ENCODE measurements around the gene MAPK8IP1.

The MAPK8IP1 gene

DNA sequence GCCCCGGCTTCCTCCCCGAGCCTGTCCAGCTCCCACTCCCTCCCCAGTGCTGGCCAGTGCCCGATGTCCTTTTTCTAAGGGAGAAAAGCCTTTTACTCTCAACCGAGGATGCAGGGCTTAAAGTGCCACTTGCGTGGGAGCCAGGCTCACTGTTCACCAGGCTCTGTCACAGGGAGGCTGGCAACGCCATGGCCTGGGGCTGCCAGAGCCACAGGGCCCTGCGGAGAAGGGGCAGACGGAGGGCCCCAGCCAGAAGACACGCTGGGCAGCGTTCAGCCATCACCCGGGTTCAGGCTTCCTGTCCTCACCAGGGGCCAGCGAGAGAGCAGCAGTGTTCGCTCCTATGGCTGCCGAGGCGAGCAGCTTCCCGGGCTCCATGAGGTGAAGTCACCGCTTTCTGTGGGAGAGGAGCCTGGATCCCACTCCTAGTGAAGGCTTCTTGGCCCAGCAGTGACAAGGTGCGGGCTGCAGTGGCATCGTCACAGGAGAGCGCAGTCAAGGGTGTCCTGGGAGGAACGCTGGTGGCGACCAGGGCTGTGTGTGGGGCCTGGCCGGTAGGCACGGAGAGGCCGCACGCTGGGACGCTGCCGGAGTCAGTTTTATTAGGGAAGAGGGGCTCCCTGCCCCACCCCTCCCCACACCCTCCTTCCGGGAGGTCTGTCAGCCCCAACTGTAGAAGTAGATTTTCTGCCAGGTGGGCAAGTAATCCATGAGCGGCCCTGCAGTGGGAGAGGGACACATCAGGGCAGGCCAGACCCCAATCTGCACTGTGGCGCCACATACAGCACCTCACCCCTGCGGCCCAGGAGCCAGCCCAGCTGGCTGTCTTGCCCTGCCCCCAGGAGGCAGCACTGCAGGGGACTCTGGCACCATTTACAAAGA, 24.4 kb downstream of the MAPK8IP1 start:
- no peak for DNase-seq (ENCODE audit: low spot score)

DNA sequence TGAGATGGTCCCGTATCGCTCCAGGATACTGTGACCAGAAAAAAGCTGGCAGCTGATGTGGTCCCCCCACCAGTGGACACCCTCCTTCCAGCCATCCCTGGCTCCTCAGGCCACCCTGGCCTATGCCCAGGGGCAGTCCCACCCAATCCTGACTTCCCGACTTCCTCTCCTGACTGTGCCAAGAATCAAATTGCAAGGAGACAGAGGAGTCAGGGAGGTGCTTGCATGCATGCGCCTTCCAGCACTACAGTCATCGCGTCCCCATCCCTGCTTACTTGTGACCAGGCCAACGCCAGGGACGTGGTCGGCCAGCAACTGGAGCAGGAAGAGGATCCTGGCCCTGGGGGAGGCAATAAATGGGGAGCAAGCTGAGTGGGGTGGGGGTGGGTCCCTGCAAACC, 25.2 kb downstream of the MAPK8IP1 start:
- DNase-seq (ENCODE audit: low spot score): no peak

DNA sequence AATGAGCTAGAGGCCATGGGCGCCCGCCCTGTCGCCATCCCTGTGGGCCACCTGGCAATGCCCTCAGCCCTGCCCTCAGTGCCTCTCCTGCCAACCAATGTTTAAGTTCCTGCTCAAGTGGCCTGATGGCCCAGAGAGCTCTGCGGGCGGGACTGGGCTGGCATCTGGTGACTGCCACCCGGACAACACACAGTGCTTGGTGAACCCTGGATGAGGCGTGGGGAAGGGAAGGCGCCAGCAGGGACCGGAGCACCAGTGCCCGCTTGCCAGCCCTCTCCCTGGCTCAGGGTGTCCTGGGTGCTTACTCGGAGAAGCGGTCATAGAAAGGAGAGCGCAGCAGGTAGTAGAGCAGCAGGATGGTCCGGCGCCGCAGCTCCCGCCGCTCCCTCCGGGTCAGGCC, 28.1 kb downstream of the MAPK8IP1 start:
- DNase-seq (ENCODE audit: low spot score): no peak

DNA sequence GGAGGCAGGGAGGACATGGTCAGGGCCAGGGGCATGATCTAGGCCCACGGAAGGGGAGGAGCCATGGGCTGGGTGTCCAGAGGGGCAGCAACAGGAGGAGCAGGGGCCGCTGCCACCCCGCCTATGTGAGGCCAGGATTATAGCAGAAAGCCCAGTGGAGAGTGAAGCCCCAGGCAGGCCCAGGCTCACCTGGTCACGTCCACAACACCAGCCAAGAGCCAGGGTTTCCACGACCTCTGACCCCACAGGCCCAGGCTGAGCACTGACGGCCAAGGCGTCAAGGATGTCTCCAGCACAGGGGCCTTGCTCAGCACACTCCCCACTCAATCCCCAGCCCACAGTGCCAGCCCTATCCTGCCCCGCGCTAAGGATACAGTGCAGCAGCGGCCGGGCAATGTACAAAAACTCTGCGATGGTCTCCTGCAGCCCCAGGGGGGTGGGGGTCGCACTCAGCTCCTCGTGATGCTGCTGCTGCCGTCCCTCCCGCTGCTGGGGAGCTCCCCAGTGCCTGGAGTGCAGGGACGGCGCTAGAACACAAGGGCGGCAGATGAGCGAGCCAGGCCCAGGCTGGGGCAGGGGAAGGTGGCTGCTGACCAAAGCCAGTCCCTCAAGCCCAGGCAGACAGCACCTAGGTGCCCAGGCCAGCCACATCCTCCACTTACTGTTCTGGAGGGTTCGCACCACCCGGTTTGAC, 28.6 kb downstream of the MAPK8IP1 start:
- no peak for DNase-seq (ENCODE audit: low spot score)

DNA sequence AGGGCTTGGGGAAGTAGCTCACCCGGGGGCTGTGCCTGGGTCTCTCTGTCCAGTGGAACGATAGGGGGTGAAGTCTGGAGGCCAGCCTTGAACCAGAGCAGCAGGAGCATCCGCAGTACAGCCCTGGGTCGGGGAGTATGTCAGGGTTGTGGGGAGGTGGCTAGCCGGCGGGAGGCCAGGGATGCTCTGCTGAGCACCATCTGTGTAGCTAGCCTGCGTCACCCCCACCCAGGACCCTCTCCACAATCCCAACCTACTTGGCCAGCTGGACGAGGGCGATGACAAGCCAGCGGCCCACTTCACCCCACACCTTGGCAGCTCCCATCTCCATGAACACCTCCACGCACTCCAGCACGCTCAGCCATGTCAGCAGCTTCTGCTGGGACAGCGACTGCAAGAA, 30.0 kb downstream of the MAPK8IP1 start:
- DNase-seq (ENCODE audit: low spot score): no peak

DNA sequence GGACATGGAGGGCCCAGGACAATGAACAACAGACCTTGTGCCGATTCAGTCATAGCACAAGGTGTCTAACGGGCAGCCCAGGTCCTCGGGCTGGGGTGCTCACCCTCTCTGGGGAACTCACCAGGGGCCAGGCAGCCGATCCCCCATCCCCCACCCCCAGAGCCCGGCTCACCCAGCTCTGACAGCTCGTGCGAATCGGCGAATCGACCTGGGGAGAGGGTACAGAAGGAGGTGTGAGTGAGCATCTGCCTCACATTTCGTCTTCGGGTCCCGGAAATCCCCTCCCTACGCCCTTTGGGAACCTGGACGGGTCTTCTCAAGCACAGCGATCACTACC, 31.8 kb downstream of the MAPK8IP1 start:
- DNase-seq (ENCODE audit: low spot score): no peak

DNA sequence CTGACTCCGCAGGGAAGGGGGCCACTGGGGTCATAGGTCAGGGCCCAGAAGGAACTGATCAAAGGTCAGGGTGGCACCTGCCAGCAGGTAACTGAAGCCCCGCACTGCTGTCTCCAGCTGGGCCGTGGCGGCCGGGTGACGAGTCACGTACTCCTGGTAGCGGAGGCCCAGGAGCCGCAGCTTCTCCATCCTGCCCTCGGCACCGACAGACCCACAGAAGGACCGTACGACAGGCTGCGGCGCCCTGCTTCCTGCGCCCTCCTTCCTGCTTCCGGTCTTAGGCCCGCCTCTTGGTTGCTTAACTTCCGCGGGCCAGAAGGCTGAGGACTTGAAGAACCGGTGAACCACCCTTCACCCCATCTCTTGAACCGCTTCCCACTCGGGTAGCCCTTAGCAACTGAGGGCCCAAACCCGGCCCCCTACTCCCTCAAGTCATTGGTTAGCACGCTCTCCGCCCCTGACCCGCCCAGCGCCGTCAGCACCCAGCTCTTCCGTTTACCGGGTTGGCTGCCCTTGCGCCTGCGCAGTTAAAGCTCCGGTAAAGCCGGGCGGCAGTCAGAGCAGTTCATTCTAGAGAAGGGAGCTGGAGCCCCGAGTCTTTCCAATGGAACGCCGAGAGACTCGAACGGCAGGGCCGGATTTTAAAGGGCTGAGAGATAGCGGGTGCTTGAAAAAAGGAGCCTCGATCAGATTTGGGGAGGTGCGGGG, 32.3 kb downstream of the MAPK8IP1 start, which contains the start of gene PEX16:
TSS of gene PEX16 (minus strand) at position 255 of the 708 bp plus-strand sequence. CDS start at position 189, 66 bp downstream.
- DNase-seq (ENCODE audit: low spot score): peak; percentile 96

DNA sequence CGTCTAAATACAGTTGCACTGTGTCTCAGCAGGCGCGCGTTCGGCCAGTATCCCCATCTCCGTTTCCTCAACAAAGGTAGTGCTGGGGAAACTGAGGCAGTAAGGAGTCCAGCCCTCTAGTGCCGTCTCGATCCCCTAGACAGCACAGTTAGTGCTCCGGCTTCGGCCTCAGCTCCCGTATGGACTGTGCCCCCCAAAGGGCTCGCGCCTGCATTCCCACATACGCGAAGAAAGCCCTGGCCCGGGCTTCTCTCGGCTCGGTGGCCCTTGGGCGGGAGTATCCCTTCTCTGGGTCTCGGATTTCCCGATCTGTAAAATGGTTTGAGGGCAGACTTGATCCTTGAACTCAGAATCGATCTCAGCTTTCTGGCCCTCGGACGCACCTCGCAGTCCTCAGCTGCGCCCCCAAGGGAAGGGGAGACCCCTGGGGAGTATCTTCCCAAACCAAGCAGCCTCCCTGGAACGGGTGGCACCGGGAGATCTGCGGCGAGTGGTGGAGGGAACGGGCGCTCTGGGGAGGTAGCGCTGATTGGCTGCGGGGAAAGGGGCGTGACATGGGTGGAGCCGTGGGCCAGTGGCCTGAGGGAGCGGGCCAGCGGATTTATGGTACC, 33.0 kb downstream of the MAPK8IP1 start:
- peak; percentile 73 for DNase-seq (ENCODE audit: low spot score)

DNA sequence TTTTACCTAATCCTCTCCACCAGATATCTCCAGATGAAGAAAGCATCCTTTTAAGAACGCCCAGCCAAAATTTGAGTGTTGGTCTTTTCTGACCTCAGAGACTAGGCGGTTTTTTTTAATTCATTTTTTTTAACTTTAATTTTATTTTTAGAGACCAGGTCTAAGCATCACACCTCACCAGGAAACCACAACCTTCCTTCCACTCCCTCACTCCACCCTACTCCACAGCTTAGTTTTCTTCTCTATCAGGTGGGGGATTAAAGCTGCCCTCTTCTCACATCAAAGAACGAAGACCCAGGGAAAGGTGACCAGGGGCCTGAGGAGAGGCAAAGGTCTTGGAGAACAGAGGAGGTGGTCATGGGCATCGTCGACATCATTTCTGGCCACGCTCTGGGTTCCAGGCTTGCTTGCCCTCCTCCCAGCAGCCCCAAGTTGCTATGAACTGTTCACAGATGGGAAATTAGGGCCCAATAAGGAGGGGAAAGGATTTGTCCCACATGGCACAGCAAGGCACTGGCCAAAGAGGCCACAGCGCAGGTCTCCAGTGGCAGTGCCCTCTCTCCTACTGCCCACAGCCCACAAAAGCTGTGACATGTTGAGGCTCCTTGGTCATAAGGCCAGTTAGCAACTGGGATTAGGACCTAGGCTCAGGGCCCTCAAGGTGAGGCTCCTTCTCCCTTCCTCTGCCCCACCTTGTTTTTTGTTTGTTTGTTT, 33.7 kb downstream of the MAPK8IP1 start:
- no peak for DNase-seq (ENCODE audit: low spot score)

DNA sequence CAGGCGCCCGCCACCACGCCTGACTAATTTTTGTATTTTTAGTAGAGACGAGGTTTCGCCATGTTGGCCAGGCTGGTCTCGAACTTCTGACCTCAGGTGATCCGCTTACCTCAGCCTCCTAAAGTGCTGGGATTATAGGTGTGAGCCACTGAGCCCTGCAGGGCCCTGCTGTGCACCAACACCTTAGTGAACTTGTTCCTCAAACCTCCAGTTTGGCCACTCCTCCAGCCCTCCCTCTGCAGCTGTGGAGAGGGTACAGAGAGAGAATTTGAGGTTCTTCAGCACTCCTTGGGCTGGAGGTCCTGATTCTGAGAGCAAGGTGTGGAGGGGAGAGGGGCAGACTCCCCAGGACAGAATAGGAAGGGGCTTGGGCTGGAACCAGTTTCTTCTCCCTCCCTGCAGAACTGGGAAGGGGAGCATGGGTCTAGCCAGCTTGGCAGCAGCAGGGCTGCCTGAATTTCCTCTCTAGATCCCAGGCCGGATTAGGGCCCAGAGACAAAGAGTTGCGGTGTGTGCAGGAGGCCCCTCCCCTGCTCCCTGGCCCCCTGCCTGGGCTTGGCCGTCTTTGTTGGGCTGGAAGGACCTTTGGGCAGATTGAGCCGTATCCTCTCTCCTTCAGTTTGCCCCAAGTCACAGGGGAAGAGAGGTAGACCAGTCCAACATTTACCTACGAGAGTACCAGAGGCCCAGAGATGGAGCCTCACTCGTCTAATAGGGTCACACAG, 34.5 kb downstream of the MAPK8IP1 start:
- DNase-seq (ENCODE audit: low spot score): no peak

DNA sequence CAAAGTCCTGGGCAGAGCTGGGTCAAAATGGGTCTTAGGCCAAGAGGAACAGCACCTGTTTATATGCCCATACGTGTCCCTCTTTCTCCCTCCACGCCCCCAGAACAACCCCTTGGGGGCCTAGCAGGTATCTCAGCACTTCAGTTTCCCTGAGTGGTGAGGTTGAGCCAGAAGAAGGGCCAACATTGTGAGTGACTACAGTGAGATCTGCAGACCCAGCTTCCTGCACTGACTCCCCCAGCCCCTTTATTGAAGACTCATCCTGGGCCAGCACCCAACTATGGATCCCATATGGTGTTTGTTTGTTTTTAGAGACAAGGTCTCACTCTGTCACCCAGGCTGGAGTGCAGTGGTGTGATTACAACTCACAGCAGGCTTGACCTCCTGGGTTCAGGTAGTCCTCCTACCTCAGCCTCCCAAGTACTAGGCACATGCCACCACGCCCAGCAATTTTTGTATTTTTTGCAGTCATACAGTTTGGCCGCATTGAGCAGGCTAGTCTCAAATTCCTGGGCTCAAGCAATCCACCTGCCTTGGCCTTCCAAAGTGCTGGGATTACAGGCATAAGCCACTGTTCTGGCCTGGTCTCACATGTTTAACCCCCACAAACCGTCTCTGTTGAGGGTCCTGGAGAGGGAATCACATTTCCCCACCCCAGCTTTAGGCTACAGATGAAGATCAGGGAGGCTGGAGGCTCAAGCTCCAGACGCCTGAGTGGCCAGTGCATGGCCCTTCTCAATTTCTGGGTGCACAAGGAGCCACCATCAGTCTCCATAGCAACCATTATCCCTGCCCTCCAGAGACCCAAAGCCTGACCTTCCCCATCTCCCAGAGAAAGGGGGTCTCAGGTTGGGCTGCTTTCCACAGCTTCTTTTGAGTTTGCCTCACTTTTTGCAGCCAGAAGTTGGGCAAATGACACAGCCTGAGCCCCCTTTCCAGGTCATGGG, 35.4 kb downstream of the MAPK8IP1 start:
- DNase-seq (ENCODE audit: low spot score): no peak

DNA sequence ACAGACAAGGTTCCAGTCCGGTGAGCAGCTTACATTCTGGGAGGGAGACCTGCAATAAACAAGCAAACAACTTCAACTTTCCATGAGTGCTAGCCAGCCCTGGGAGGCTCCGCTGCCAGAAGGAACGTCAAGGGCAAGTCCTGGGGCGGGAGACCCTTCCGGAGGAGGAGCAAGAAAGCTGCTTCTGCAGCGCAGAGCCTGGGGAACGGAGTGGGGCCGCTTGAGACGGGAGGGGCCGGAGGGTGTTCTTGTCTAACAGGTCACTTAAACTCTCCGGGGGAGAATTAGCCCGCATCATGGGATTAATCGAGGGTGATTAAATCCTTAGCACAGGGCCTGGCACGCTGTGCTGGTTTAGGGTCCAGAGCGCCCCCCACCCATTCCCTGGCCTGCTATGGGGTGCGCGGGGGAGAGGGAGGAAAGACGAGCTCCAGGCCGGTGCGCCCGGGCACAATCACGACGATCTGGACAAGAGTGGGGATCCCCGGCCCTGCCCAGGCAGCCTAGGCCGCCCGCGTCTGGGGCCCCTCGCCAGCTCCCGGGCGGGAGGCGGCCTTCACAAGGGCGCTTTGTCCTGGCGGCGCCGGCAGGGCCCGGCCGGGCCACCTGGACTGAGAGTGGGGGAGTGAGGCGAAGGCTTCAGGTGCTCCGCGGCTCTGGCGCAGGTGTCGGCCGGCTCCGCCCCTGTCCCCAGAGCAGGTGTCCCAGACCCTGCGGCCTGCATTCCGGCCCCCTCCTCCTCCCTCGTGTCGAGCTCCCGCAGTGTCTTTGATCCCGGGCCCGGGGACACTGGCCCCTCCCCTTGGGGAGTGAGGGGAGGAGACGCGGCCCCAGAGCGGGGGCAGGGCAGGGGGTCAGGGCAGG, 36.3 kb downstream of the MAPK8IP1 start:
- no peak for DNase-seq (ENCODE audit: low spot score)

DNA sequence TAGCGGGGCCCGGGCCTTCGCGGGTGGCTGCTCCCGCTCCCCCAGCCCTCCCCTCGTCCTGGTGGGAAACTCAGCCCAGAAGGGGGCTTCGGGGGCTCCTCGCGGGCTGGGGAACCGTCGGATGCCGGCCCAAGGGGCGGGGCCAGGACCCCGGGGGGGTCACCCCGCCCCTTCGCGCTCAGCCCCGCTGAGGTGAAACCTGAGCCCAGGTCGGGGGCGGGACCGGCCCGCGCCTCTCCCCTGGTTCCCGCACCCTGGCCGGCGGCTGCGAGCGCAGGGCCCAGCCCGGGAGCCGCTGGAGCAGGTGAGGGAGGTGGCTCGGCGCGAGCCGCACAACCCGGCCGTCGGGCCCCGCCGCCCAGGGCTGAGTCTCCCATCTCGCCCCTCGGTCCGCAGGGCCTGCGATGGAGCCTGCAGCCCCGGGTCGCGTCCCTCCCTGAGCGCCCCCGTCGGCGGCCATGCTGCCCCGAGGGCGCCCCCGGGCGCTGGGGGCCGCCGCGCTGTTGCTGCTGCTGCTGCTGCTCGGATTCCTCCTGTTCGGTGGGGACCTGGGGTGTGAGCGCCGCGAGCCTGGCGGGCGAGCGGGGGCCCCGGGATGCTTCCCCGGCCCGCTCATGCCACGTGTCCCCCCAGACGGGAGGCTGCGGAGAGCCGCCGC, 37.1 kb downstream of the MAPK8IP1 start, which contains the start of gene LARGE2:
TSS of gene LARGE2 (plus strand) at position 232 of the 658 bp plus-strand sequence. CDS start at position 459, 227 bp downstream.
- no peak for DNase-seq (ENCODE audit: low spot score)

DNA sequence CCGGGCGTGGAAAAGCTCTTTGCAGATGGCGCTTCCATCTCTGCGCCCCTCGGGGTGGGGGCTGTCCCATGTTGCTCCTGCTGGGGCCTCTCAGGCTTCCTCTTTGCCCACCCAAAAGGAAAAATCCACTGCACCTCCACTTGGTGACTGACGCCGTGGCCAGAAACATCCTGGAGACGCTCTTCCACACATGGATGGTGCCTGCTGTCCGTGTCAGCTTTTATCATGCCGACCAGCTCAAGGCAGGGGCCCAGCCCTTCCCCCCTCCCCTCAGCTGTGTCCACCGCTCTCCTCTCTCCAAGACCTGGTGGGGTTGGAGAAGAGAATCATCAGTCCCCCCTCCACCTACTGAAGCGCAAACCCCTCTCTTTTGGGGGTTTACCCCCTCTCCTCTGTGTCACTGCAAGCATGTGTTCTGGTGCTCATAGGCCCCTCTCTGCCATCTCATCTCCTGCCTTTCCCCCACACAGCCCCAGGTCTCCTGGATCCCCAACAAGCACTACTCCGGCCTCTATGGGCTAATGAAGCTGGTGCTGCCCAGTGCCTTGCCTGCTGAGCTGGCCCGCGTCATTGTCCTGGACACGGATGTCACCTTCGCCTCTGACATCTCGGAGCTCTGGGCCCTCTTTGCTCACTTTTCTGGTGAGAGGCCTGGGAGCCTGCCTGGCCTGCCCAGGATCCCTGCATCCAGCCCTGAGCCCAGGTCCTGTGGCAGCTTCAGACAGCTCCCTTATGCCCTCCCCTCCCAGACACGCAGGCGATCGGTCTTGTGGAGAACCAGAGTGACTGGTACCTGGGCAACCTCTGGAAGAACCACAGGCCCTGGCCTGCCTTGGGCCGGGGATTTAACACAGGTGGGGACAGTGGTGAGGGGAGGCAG, 38.8 kb downstream of the MAPK8IP1 start:
- no peak for DNase-seq (ENCODE audit: low spot score)

DNA sequence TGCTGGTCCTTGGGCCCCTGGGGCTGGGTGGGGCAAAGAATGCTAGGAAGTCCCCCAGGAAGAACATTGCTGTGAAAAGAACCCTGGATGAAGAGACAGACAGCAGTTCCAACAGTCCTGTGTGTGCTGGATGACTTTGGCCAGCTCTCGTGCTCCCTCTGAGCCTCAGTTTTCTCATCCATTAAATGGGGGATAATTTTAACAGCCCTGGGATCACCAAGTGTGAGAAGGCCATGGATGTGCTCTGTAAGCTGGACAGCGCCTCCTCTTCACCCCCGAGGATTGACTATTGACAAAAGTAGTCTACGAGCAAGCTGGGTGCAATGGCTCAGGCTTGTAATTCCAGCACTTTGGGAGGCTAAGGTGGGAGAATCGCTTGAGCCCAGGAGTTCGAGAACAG, 39.5 kb downstream of the MAPK8IP1 start:
- DNase-seq (ENCODE audit: low spot score): no peak

DNA sequence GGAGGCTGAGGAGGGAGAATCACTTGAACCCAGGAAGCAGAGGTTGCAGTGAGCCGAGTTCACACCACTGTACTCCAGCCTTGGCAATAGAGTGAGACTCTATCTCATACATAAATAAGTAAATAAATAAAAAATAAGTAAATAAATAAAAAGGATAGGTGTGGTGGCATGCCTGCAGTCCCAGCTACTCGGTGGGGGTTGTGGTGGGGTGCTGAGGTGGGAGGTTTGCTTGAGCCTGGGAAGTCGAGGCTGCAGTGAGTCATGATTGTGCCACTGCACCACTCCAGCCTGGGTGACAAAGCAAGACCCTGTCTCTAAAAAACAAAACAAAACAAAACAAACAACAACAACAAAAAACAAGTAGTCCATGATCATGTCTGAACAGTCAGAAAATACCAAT, 40.1 kb downstream of the MAPK8IP1 start:
- no peak for DNase-seq (ENCODE audit: low spot score)

DNA sequence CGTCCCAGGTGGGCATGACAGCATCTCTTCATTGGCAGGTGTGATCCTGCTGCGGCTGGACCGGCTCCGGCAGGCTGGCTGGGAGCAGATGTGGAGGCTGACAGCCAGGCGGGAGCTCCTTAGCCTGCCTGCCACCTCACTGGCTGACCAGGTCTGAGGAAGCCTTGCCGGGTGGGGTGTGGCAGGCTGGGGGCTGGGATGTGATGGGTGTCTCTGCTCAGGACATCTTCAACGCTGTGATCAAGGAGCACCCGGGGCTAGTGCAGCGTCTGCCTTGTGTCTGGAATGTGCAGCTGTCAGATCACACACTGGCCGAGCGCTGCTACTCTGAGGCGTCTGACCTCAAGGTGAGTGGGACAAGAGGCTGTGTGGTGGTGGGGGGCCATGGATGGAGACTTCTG, 40.5 kb downstream of the MAPK8IP1 start:
- no peak for DNase-seq (ENCODE audit: low spot score)
